Fibroblast of skin of right biceps (primary cell): ENCODE data around the gene CT47B1.
A peak's percentile ranks its signal among the peaks of the same experiment; 100 is the strongest.
"Not testable (repeated sequence)": the region's sequence is repeated elsewhere in the genome, so short reads cannot be mapped to it uniquely, and the experiment has no call there.

Experiments used
- DNase-seq: peaks from one replicate; pipeline ENCODE4 v3.0.0-alpha.2; 2013

CT47B1 gene

DNA sequence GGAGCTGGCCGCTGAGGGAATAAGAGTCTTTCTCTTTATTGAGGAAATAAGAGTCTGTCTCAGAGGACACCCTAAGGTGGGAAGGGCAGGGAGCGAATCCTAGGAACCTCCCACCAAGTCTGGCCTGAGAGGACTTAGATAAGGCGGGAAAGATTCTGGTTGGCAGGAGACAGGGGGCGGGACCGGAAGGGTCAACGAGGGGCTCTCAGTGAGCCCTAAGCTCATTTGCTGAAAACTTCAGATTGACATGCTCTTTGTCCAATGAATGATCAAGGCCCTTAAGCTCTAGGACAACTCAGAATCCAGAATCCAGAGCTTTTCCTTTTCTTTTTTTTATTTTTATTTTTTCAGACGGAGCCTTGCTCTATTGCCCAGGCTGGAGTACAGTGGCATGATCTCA, at the start of gene CT47B1:
Gene CT47B1, minus strand, starts transcription at position 101 of the 400 bp plus-strand sequence. CDS start 196 bp downstream, outside the sequence.
- DNase-seq, result not testable (repeated sequence)

DNA sequence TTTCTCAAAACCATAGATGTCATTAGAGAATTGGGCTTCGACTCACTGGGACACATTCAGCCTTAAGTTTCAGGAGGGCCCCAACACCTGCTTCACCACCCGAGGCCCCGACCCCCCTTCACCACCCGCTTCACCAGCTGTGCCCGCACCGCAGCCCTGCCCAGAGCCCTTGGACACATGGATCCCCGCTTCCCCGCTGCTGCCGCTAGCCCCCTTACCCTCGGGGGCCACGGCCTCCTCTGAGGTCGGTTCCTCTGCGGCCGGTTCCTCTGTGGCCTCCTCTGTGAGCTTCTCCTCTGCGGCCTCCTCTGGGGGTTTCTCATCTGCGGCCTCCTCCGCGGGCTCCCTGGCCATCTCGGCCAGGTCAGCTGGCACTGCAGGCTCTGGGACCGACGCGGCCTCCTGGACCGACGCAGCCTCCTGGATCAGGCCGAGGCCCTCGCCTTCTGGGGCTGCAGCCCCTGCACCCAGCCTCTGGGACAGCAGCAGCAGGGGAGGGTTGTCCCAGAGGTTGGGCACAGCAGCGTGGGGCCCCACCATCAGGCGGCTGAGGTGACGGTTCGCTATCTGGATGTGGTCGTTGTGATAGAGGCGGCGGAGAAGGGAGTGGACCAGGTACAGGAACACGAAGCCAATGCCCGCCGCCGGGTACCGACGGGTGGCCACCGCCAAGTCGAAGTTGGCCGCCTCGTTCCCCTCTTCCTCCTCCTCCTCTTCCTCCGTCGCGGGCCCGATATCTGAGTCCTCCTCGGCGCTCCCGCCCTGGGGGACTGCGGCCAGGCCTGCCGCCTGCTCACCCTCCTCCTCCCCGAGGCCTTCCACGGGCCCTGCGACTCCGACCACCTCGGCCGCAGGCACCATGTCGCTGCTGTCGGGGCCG, 748 bp downstream of the CT47B1 start:
- no peak for DNase-seq

DNA sequence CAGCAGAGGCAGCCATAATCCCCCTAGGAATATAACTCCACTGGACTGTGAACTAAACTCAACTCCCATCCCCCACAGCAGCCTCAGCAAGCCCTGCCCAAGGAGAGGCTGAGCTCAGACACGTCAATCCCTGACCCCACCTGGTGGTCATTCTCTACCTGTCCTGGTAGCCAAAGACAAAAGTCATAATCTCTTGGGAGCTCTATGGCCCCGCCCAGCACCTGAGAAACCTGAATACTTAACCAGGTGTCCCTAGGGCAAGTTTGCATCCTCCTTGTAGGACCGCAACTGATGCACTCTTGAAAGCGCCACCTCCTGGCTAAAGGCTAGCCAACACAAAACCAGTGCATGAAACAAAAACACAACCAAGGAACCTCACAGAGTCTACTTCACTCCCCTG, 18.4 kb downstream of the CT47B1 start:
- no peak for DNase-seq

DNA sequence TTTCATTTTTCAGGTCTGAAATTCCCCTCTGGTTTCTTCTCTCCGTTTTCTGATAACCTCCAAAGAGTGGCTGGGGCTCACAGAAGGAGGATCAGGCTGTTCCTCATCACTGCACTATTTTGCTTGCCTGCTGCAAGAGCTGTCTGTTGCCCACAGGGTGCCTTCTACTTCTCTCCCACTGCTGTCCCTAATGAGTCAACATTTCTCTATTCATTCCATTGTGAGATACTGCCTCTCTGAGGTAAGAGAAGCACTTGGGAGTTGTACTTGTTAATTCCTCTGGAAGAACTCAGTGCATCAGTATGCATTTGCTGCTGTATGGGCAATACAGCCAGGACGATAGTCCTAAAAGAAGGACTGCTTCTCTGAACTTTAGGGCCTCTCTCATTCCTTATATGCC, 34.8 kb downstream of the CT47B1 start:
- peak; percentile 58 for DNase-seq

DNA sequence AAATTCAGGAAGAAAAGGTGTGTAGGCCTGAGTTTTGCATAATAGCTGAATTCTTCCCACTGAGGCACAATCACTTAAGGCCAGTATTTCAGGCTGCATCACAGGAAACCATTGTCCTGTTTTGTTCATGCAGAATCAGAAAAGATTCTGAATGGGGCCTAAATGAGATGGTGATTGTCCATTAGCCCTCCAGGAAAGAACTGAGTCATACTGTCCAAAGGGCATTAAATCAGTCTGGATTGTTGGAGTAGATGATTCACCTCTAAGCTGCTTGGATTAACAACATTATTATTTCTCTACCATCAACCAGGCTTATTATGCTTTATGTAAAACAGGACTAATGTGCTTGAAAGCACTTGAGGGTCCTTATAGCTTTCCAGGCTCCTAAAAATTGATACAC, 36.2 kb downstream of the CT47B1 start:
- peak; percentile 32 for DNase-seq

DNA sequence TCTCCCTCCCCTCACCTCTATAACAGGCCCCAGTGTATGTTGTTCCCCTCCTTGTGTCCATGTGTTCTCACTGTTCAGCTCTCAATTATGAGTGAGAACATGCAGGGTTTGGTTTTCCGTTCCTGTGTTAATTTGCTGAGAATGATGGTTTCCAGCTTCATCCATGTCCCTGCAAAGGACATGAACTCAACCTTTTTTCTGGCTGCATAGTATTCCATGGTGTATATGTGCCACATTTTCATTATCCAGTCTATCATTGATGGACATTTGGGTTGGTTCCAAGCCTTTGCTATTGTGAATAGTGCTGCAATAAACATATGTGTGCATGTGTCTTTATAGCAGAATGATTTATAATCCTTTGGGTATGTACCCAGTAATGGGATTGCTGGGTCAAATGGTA, 48.5 kb downstream of the CT47B1 start:
- DNase-seq, result not testable (repeated sequence)

DNA sequence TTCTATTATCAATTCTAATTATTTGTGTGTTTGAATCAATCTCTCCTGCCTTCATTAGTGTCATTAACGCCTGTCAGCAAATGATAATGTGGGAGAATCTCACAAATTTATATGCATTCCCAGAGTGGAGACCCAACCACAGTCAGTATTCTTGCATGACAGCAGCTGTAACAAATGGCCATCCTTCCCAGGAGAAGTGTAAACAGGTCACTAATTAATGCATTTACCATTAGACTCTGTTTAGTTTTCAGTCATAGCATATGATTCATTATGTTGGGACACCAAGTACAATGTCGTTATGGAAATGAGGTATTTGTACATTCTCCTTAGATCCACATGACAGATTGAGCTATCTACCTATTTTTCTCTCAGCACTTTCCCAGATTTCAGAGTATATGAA, 50.5 kb downstream of the CT47B1 start:
- DNase-seq, result no peak

DNA sequence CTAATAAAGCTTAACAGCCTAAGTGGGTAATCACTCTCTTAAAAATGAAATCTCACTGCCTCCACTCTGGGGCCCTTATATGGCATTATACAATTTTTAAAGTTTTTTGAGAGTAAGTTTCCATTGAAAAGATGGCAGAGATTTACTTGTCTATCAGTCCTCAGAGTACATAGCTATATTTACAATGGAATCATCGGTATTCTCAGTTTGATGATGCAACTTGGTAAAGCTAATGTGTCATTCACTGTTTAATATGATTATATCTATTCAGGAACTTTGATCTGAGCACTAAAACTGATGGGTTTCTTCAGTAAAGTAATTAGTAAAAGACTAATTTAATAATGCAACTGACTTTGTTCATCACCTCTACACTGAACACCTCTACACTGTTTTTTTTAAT, 51.6 kb downstream of the CT47B1 start:
- peak; percentile 18 for DNase-seq

DNA sequence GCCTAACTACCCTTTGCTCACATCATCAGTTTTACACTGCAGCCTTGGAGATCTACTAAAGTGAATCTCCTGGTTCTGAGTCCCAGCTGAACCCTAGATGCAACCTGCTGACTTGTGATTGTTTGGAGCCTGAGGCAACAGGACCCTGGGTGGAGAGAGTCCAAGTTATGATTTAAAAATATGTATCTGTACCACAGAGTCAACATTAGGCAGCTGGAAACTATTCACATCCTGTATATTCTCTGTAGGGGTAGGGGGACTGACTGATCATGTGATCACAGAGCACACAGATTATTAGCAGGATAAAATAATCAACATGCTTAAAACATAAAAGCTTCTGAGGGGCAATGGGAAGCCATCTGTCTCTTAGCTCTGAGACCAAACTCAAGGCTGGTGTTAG, 52.1 kb downstream of the CT47B1 start:
- peak; percentile 28 for DNase-seq
